Ectodermal cell (in vitro differentiated cells): ENCODE measurements around the gene CMSS1.

ENCODE experiments used
- H3K27ac ChIP-seq: 2 replicates; pipeline ENCODE4 v1.7.0; 2013; ENCODE audit warnings: mild to moderate bottlenecking, low read depth, low read length; ENCODE audit not compliant: insufficient read depth, poor library complexity, severe bottlenecking
- H3K27me3 ChIP-seq: 2 replicates; pipeline ENCODE4 v1.7.0; 2013; ENCODE audit warnings: mild to moderate bottlenecking, low read length; ENCODE audit not compliant: insufficient read depth, control insufficient read depth, poor library complexity, severe bottlenecking
- H3K36me3 ChIP-seq: one replicate; pipeline ENCODE4 v1.7.0; 2013; ENCODE audit warnings: low read length; ENCODE audit not compliant: control insufficient read depth, insufficient read depth
- H3K4me1 ChIP-seq: one replicate; pipeline ENCODE4 v1.7.0; 2013; ENCODE audit warnings: low read length; ENCODE audit not compliant: control insufficient read depth, insufficient read depth
- H3K4me3 ChIP-seq: 2 replicates; pipeline ENCODE4 v1.7.0; 2013; ENCODE audit warnings: low read depth, low read length, control low read depth; ENCODE audit not compliant: insufficient read depth
- H3K9me3 ChIP-seq: 2 replicates; pipeline ENCODE4 v1.7.0; 2013; ENCODE audit warnings: mild to moderate bottlenecking, low read length, moderate library complexity; ENCODE audit not compliant: control insufficient read depth
- WGBS, 2 experiments: methylation state at CpG; one replicate each; pipeline ENCODE4 v1.1.7; 2013; ENCODE audit warnings: missing lambda C conversion rate in 2 of 2; 5-methylcytosine and 5-hydroxymethylcytosine counted together

CMSS1 gene

DNA sequence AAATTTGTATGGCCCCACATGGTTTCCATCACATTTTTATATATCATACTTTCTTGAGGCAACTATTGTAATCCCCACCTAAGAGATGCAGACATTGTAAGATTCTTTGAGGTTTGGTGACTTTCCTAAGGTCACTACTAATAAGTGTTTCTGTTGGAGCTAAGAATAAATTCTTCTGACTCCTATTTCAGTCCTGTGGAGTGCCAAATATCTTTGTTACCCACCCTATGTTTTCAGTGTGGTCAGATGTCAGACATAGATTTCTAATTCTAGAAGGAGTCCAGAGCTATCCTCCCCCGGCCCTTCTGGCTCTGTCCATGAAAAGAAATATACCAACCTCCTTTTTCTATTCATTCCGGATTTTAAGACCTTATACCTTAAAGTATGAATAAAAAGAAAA lies 342.9 kb downstream of the CMSS1 start:
- 78 to 100% methylated on average over 1 of the region's 2 CpGs for WGBS, 2 experiments
- no peak overlapping the region for H3K27ac ChIP-seq
- no peaks in the 10 kb centered on the region for H3K9me3 ChIP-seq

DNA sequence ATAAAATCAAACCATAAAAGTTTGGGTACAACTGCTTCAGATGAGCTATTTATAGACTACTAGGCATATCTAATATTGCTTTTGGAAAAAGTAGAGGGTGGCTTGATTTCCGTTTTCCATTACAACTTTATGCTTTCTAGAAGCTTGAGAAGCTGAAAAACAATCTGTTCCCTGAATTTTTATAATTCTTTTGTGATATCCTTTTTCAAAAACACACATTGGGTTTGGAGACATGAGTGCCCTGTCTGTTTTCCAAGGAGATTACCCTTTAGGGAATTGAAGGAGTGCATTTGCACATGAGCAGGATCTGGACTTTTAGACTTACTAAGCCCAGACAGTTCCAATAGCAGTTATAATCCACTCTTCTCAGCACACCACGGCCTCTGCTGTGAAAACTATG lies 346.1 kb downstream of the CMSS1 start:
- Histone ChIP-seq H3K36me3 (no peaks in the 10 kb centered on the region), H3K4me1 (no peaks in the 10 kb centered on the region), H3K4me3 (no peak overlapping the region), H3K27me3 (no peaks in the 10 kb centered on the region), H3K27ac (no peak overlapping the region), H3K9me3 (no peaks in the 10 kb centered on the region)
- WGBS, 2 experiments: 87 to 90% methylated on average over 1 to 2 of the region's 2 CpGs

More for the DNA sequence above, 342.9 kb downstream of the CMSS1 start:
- H3K36me3 ChIP-seq: no peaks in the 10 kb centered on the region
- no peaks in the 10 kb centered on the region for H3K4me1 ChIP-seq
- H3K4me3 ChIP-seq: no peak overlapping the region
- no peaks in the 10 kb centered on the region for H3K27me3 ChIP-seq

DNA sequence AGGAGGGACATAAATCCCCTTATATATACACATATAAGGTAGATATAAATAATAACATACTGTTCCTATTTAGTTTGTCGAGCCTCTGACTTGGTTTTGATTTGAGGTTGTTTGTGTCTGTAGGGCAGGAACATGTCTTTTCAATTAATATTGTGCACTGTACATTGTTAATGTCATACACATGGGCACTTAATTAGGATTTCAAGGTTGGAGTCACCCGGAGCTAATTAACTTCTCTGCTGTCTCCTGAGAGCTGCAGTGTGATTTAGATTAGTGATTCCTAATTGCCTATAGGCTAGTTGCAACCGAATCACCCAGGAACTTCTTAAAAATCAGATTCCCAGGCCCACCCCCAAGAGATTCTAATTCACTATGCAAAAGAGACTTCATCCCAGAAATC lies 347.1 kb downstream of the CMSS1 start:
- H3K36me3 ChIP-seq: no peaks in the 10 kb centered on the region
- WGBS, 2 experiments: 90 to 93% methylated on average over 2 to 3 of the region's 3 CpGs
- no peaks in the 10 kb centered on the region for H3K4me1 ChIP-seq
- H3K27ac ChIP-seq: no peak overlapping the region
- no peaks in the 10 kb centered on the region for H3K9me3 ChIP-seq
- H3K27me3 ChIP-seq: no peaks in the 10 kb centered on the region
- no peak overlapping the region for H3K4me3 ChIP-seq

GRCh38 chr3:100165926-100166550 lies 348.4 kb downstream of the CMSS1 start:
- WGBS, 2 experiments: 88 to 100% methylated on average over 1 to 2 of the region's 2 CpGs
- no peaks in the 10 kb centered on the region for H3K36me3 ChIP-seq
- H3K9me3 ChIP-seq: no peaks in the 10 kb centered on the region
- no peaks in the 10 kb centered on the region for H3K4me1 ChIP-seq
- H3K27ac ChIP-seq: no peak overlapping the region
- no peaks in the 10 kb centered on the region for H3K27me3 ChIP-seq
- no peak overlapping the region for H3K4me3 ChIP-seq

DNA sequence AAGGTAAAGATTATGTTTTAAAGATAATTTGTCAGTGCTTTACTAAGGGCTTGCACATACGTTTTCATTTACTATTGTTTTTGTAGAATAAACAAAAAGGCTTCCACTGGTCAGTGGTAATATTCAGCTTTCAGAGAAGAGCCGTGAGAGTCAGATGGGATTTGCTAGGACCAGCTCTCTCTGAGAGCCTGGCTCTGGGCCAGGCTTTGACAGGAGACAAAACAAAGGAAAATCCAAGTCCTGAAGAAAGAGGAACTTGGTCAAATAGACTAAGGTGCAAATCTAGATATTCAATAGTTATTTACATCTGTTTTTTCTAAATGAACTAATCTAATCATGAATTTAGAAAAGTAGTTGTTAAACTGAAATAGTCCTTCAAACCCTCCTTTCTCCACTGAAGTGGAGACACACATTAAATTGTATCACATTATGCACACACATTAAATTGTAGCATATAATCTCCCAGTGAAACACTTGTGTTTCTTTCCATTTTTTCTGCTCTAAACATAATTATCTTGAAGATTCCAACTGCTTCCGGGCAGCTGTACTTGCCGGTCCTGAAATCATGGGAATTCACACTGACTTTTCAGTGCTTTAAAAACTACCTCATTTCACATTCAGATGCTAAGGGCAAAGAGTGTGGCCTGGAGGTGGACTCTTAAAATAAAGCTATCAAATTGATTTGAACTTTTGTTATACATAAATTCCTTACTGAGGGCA lies 351.7 kb downstream of the CMSS1 start:
- Histone ChIP-seq H3K36me3 (no peaks in the 10 kb centered on the region), H3K9me3 (no peaks in the 10 kb centered on the region), H3K4me3 (no peak overlapping the region), H3K27ac (no peak overlapping the region), H3K27me3 (no peaks in the 10 kb centered on the region), H3K4me1 (no peaks in the 10 kb centered on the region)
- WGBS, 2 experiments: 93 to 95% methylated on average over 4 of the region's 4 CpGs

DNA sequence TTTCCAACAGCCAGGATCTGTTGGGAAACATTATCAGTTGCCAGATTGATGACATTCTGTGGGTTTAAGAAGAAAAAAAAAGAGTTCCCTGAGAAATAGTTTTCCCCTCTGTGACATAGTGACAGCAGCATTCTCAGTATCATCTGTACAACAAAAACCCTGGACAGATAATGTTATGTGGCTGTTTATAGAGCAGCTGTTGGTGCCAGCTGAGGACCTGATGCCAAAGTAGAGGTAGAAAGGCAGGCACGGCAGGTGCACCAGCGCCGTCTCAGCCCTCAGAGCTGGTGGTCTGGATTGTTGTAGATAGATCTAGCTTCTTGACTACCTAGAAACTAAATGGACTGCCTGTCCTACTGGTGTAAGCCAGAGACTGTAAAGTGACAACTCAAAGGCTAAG lies 352.8 kb downstream of the CMSS1 start:
- H3K4me3 ChIP-seq: no peak overlapping the region
- H3K27me3 ChIP-seq: no peaks in the 10 kb centered on the region
- H3K36me3 ChIP-seq: no peaks in the 10 kb centered on the region
- no peaks in the 10 kb centered on the region for H3K4me1 ChIP-seq
- H3K27ac ChIP-seq: no peak overlapping the region
- 94 to 98% methylated on average over 3 of the region's 3 CpGs for WGBS, 2 experiments
- no peaks in the 10 kb centered on the region for H3K9me3 ChIP-seq

- Histone ChIP-seq H3K27me3 (no peaks in the 10 kb centered on the region), H3K36me3 (no peaks in the 10 kb centered on the region), H3K27ac (no peak overlapping the region), H3K9me3 (no peaks in the 10 kb centered on the region), H3K4me3 (no peak overlapping the region), H3K4me1 (no peaks in the 10 kb centered on the region)
- 96 to 97% methylated on average over 6 of the region's 6 CpGs for WGBS, 2 experiments
Measured at GRCh38 chr3:100171211-100171914, 353.7 kb downstream of the CMSS1 start.

GRCh38 chr3:100173961-100174360 lies 356.3 kb downstream of the CMSS1 start:
- H3K36me3 ChIP-seq: peaks cover 13% of the 10 kb centered on the region
- no peak overlapping the region for H3K27ac ChIP-seq
- H3K27me3 ChIP-seq: no peaks in the 10 kb centered on the region
- WGBS, 2 experiments: 88 to 90% methylated on average over 1 of the region's 1 CpG
- no peaks in the 10 kb centered on the region for H3K9me3 ChIP-seq
- no peaks in the 10 kb centered on the region for H3K4me1 ChIP-seq
- H3K4me3 ChIP-seq: no peak overlapping the region

DNA sequence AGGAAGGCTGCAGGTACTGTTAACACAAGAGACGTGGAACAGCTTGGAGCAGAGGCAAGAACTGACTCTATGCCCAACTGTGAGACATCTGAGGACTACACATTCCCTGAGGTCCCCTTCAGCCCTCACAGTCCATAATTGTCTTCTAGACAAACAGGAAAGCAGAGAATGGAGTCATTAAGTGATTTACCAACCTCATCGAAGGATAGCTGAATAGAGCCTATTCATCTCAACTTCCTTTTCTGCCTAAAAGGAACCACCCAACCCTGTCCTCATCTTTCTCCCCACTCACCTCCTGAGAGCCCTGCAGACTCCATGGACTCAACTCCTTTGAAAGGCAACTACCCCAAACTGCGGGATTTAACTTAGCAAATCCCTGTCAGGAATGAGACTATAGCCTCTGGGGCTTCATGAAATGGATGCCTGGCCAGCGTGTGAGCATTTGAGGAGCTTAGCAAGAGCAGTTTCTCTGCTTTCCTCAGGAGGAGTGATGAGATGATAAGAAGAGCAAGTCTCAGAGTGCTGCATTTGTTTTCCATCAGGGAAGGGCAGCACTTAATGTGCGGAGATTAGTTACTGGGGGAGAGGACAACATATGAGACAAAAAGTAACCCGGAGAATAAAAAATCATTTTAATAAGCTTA lies 358.1 kb downstream of the CMSS1 start:
- H3K4me3 ChIP-seq: no peak overlapping the region
- H3K9me3 ChIP-seq: peaks cover 8% of the 10 kb centered on the region
- WGBS, 2 experiments: 86 to 92% methylated on average over 6 of the region's 6 CpGs
- H3K27me3 ChIP-seq: no peaks in the 10 kb centered on the region
- no peaks in the 10 kb centered on the region for H3K4me1 ChIP-seq
- peak overlapping the region; percentile 60 for H3K27ac ChIP-seq
- H3K36me3 ChIP-seq: peaks cover 21% of the 10 kb centered on the region
